WERI-Rb-1 (cell line): ENCODE measurements around the gene TBC1D17.

Experiments used
- DNase-seq: peaks from one replicate; pipeline ENCODE4 v3.0.0-alpha.2; 2020
- H3K27ac ChIP-seq: fragments of 250-450 bp; sonication (Bioruptor Pico); 2 replicates; pipeline ENCODE4 v1.5.1; 2020; ENCODE audit warnings: mild to moderate bottlenecking, moderate library complexity
- H3K27me3 ChIP-seq: fragments of 250-450 bp; sonication (Bioruptor Pico); 2 replicates; pipeline ENCODE4 v1.5.1; 2021; ENCODE audit warnings: mild to moderate bottlenecking, low read depth, moderate library complexity; ENCODE audit not compliant: insufficient read depth, severe bottlenecking
- H3K36me3 ChIP-seq: fragments of 250-450 bp; sonication (Bioruptor Pico); 2 replicates; pipeline ENCODE4 v1.5.1; 2020; ENCODE audit warnings: mild to moderate bottlenecking, moderate library complexity
- H3K4me3 ChIP-seq: 2 replicates; pipeline ENCODE4 v1.5.1; 2011; ENCODE audit warnings: low read depth, mild to moderate bottlenecking, control low read depth, low read length
- H3K9me3 ChIP-seq: fragments of 250-450 bp; sonication (Bioruptor Pico); 2 replicates; pipeline ENCODE4 v1.5.1; 2021; ENCODE audit warnings: mild to moderate bottlenecking, moderate library complexity; ENCODE audit not compliant: severe bottlenecking
- TF ChIP-seq, protein P1 (sequence below): IDR thresholded peaks from 2 replicates; pipeline ENCODE4 v1.5.1; 2011; ENCODE audit warnings: low read depth, mild to moderate bottlenecking, control low read depth, inconsistent platforms, low read length

Gene TBC1D17

GRCh38 chr19:49906879-49907564 lies 29.5 kb downstream of the TBC1D17 start:
- Histone ChIP-seq H3K27me3 (no peaks in the 10 kb centered on the region), H3K9me3 (no peaks in the 10 kb centered on the region), H3K36me3 (peaks cover 55% of the 10 kb centered on the region), H3K27ac (no peak overlapping the region), H3K4me3 (no peak overlapping the region)
- no peak for DNase-seq
- TF ChIP-seq, protein P1, sequence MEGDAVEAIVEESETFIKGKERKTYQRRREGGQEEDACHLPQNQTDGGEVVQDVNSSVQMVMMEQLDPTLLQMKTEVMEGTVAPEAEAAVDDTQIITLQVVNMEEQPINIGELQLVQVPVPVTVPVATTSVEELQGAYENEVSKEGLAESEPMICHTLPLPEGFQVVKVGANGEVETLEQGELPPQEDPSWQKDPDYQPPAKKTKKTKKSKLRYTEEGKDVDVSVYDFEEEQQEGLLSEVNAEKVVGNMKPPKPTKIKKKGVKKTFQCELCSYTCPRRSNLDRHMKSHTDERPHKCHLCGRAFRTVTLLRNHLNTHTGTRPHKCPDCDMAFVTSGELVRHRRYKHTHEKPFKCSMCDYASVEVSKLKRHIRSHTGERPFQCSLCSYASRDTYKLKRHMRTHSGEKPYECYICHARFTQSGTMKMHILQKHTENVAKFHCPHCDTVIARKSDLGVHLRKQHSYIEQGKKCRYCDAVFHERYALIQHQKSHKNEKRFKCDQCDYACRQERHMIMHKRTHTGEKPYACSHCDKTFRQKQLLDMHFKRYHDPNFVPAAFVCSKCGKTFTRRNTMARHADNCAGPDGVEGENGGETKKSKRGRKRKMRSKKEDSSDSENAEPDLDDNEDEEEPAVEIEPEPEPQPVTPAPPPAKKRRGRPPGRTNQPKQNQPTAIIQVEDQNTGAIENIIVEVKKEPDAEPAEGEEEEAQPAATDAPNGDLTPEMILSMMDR, result no peak

DNA sequence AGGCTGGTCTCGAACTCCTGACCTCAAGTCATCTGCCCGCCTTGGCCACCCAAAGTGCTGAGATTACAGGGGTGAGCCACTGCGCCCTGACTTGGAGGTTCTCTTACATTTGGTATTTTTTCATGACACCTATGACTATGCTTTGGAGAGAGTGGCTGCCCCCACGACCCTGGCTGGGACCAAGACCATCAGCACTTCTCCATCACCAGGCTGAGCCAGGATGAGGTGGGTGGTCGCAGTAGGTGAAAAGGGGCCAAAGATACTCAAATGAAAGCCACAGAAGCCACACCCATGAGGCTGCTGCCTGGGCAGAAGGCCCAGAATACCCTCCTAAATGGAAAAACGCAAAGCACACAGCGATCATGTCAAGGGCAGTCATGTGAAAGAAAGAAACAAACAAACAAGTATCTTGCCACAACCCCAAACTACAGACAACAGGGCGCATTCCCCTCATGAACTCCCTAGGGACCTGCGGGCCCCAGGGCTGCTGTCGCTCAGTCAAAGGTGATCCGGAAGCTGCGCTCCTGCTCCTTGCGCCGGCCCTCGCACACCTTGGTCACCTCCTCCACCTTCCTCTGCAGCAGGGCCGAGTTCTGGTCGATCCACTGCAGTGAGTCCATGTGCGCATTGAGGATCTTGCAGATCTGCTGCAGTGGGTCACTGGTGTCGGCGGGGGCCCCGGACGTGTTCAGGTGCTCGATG lies 30.4 kb downstream of the TBC1D17 start:
- DNase-seq, result no peak
- peaks cover 62% of the 10 kb centered on the region for H3K36me3 ChIP-seq
- no peaks in the 10 kb centered on the region for H3K9me3 ChIP-seq
- TF ChIP-seq, protein P1, result no peak
- H3K27ac ChIP-seq, result no peak overlapping the region
- no peaks in the 10 kb centered on the region for H3K27me3 ChIP-seq
- H3K4me3 ChIP-seq, result no peak overlapping the region

- H3K27ac ChIP-seq, result no peak overlapping the region
- peaks cover 70% of the 10 kb centered on the region for H3K36me3 ChIP-seq
- TF ChIP-seq, protein P1, result no peak
- no peaks in the 10 kb centered on the region for H3K27me3 ChIP-seq
- H3K9me3 ChIP-seq, result no peaks in the 10 kb centered on the region
- no peak for DNase-seq
- H3K4me3 ChIP-seq, result no peak overlapping the region
These were observed 31.2 kb downstream of the TBC1D17 start for GRCh38 chr19:49908480-49909420.

GRCh38 chr19:49910179-49910578 lies 32.7 kb downstream of the TBC1D17 start:
- H3K4me3 ChIP-seq, result no peak overlapping the region
- DNase-seq, result no peak
- TF ChIP-seq, protein P1, result no peak
- no peak overlapping the region for H3K27ac ChIP-seq
- no peaks in the 10 kb centered on the region for H3K9me3 ChIP-seq
- H3K27me3 ChIP-seq, result no peaks in the 10 kb centered on the region
- peaks cover 83% of the 10 kb centered on the region for H3K36me3 ChIP-seq

DNA sequence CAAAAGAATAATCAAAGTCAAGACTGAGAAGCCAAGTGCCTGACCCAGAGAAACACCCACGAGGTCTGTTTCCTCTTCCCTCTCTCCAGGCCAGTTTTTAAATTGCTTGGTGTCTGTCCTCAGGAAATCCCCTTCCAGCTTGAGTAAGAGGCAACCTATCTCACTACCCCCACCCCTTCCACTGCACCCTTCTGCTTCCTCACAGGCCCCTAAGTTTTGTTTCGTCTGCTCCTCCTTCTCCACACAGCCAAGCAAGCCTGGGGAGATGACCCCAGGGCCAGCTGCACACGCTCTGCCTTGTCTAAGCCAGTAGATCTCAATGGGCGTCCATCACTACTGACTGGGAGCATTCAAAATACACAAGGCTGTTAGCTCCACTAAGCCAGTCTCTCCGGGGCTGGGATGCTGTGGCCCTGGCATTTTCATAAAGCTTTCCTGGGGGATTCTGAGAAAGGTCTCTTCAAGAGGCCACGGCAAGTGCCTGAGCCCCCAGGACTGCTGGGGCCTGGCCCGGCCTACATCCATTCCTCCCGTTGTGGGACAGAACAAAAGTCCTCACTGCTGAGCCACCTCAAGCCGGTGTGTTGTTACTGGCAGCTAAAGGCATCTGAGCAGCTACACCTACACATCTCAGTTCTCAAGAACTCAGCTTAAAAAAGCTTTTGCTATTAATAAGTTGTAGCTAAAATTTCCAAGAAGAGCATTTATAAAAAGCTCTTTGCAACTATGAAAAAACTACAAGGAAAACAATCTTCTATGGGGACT lies 34.1 kb downstream of the TBC1D17 start:
- Histone ChIP-seq H3K27me3 (no peaks in the 10 kb centered on the region), H3K27ac (no peak overlapping the region), H3K4me3 (no peak overlapping the region), H3K36me3 (peaks cover 90% of the 10 kb centered on the region), H3K9me3 (no peaks in the 10 kb centered on the region)
- TF ChIP-seq, protein P1, result no peak
- no peak for DNase-seq
